ENCODE results near the gene COMTD1.
A peak's percentile ranks its signal among the peaks of the same experiment; 100 is the strongest.

The COMTD1 gene

GRCh38 chr10:75235375-75236177 lies at the start of gene COMTD1:
Gene COMTD1 (minus strand): TSS chr10:75235957. CDS start chr10:75235928, 29 bp downstream.
- Histone ChIP-seq H3K9me3 (ENCODE audit: insufficient read depth, low read length) (no peaks in the 10 kb centered on the region), H3K4me2 (ENCODE audit: low read length) (peak within 1 kb of the TSS; percentile 94), H3K79me2 (ENCODE audit: low read length) (no peaks in the 10 kb centered on the region), H2AFZ (ENCODE audit: low read depth, low read length) (peak within 1 kb of the TSS; percentile 87), H4K20me1 (ENCODE audit: insufficient read depth, low read length) (no peaks in the 10 kb centered on the region), H3K4me3 (ENCODE audit: low read length) (peak within 1 kb of the TSS; percentile 95), H3K27me3 (ENCODE audit: low read depth, low read length) (no peaks in the 10 kb centered on the region), H3K36me3 (replicated peaks; ENCODE audit: low read depth, low read length) (peaks cover 18% of the 10 kb centered on the region), H3K9ac (ENCODE audit: low read length) (peak within 1 kb of the TSS; percentile 85), H3K27ac (ENCODE audit: low read length) (peak within 1 kb of the TSS; percentile 66), H3K4me1 (ENCODE audit: low read length) (peaks cover 11% of the 10 kb centered on the region)
- TF ChIP-seq EZH2phosphoT487 (IDR thresholded peaks at IDR 0.05; ENCODE audit: low read depth), result no peak
- TF ChIP-seq, protein P1, sequence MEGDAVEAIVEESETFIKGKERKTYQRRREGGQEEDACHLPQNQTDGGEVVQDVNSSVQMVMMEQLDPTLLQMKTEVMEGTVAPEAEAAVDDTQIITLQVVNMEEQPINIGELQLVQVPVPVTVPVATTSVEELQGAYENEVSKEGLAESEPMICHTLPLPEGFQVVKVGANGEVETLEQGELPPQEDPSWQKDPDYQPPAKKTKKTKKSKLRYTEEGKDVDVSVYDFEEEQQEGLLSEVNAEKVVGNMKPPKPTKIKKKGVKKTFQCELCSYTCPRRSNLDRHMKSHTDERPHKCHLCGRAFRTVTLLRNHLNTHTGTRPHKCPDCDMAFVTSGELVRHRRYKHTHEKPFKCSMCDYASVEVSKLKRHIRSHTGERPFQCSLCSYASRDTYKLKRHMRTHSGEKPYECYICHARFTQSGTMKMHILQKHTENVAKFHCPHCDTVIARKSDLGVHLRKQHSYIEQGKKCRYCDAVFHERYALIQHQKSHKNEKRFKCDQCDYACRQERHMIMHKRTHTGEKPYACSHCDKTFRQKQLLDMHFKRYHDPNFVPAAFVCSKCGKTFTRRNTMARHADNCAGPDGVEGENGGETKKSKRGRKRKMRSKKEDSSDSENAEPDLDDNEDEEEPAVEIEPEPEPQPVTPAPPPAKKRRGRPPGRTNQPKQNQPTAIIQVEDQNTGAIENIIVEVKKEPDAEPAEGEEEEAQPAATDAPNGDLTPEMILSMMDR (IDR thresholded peaks at IDR 0.05; ENCODE audit: low read depth, low read length), result peak; percentile 92

DNA sequence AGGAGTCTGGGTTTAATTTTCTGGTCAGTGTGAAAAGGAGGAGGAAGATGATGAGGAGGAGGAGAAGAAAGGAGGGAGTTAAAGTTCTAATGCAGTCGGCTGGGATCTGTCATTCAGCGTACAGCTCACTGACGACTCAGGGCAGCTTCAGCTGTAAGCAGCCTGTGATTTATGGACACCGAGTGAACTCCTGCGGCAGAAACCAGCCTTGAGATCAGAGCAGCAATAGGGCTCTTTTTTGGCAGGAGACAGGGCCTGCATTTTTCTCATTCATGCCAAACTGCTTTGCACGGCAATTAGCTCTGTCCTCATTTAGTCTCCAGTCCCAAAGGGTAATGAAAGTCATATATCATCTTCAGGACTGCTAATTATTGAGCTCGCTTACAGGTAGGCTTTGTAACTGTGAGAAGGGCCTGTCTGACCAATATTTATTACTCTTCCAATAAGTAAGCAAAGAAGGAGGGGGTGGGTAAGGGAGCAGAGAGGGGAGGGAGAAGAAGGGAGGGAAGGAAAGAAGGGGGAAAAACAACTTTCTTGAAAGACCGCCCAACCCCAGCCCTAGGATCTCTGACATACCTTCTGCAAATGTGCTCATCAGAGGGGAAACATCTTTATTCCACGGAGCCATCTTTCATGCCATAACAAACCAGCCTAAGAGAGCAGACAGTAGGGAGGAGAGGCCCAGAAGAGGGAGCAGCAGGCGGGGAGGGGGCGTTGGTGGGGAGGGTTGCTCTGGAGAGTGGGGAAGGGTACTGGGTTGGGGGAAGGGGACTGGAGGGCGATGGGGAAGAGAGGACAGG lies 48.1 kb upstream of the COMTD1 start:
- Histone ChIP-seq H3K9ac (ENCODE audit: low read length) (no peak overlapping the region), H3K27me3 (ENCODE audit: low read depth, low read length) (no peaks in the 10 kb centered on the region; the same call in 1 of the 2 replicates), H3K4me2 (ENCODE audit: low read length) (no peak overlapping the region), H3K36me3 (replicated peaks; ENCODE audit: low read depth, low read length) (no peaks in the 10 kb centered on the region), H3K27ac (ENCODE audit: low read length) (no peak overlapping the region), H3K4me1 (ENCODE audit: low read length) (no peaks in the 10 kb centered on the region), H2AFZ (ENCODE audit: low read depth, low read length) (no peak overlapping the region), H3K79me2 (ENCODE audit: low read length) (no peaks in the 10 kb centered on the region), H4K20me1 (ENCODE audit: insufficient read depth, low read length) (no peaks in the 10 kb centered on the region), H3K4me3 (ENCODE audit: low read length) (no peak overlapping the region), H3K9me3 (ENCODE audit: insufficient read depth, low read length) (no peaks in the 10 kb centered on the region)
- TF ChIP-seq, protein P1 (IDR thresholded peaks at IDR 0.05; ENCODE audit: low read depth, low read length), result no peak
- TF ChIP-seq EZH2phosphoT487 (IDR thresholded peaks at IDR 0.05; ENCODE audit: low read depth), result no peak

- H3K9me3 ChIP-seq (ENCODE audit: insufficient read depth, low read length), result no peaks in the 10 kb centered on the region
- H3K27ac ChIP-seq (ENCODE audit: low read length), result no peak overlapping the region
- TF ChIP-seq, protein P1 (IDR thresholded peaks at IDR 0.05; ENCODE audit: low read depth, low read length), result no peak
- no peak for TF ChIP-seq EZH2phosphoT487 (IDR thresholded peaks at IDR 0.05; ENCODE audit: low read depth)
- H3K4me1 ChIP-seq (ENCODE audit: low read length), result no peaks in the 10 kb centered on the region
- H3K4me2 ChIP-seq (ENCODE audit: low read length), result no peak overlapping the region
- no peaks in the 10 kb centered on the region for H4K20me1 ChIP-seq (ENCODE audit: insufficient read depth, low read length)
- H3K27me3 ChIP-seq (ENCODE audit: low read depth, low read length), result no peaks in the 10 kb centered on the region; the same call in 1 of the 2 replicates
- no peak overlapping the region for H3K4me3 ChIP-seq (ENCODE audit: low read length)
- no peaks in the 10 kb centered on the region for H3K36me3 ChIP-seq (replicated peaks; ENCODE audit: low read depth, low read length)
- H2AFZ ChIP-seq (ENCODE audit: low read depth, low read length), result no peak overlapping the region
- no peak overlapping the region for H3K9ac ChIP-seq (ENCODE audit: low read length)
- no peaks in the 10 kb centered on the region for H3K79me2 ChIP-seq (ENCODE audit: low read length)
Observed at GRCh38 chr10:75283078-75283670, 47.4 kb upstream of the COMTD1 start.

GRCh38 chr10:75281974-75282373 lies 46.2 kb upstream of the COMTD1 start:
- no peaks in the 10 kb centered on the region for H4K20me1 ChIP-seq (ENCODE audit: insufficient read depth, low read length)
- H3K4me1 ChIP-seq (ENCODE audit: low read length), result no peaks in the 10 kb centered on the region
- no peaks in the 10 kb centered on the region; the same call in 1 of the 2 replicates for H3K27me3 ChIP-seq (ENCODE audit: low read depth, low read length)
- no peaks in the 10 kb centered on the region for H3K36me3 ChIP-seq (replicated peaks; ENCODE audit: low read depth, low read length)
- no peaks in the 10 kb centered on the region for H3K79me2 ChIP-seq (ENCODE audit: low read length)
- TF ChIP-seq, protein P1 (IDR thresholded peaks at IDR 0.05; ENCODE audit: low read depth, low read length), result no peak
- TF ChIP-seq EZH2phosphoT487 (IDR thresholded peaks at IDR 0.05; ENCODE audit: low read depth), result no peak
- no peak overlapping the region for H3K27ac ChIP-seq (ENCODE audit: low read length)
- H3K9ac ChIP-seq (ENCODE audit: low read length), result no peak overlapping the region
- H3K9me3 ChIP-seq (ENCODE audit: insufficient read depth, low read length), result no peaks in the 10 kb centered on the region
- H3K4me2 ChIP-seq (ENCODE audit: low read length), result no peak overlapping the region
- H2AFZ ChIP-seq (ENCODE audit: low read depth, low read length), result no peak overlapping the region
- no peak overlapping the region for H3K4me3 ChIP-seq (ENCODE audit: low read length)

All from OCI-LY3 (cell line).